HL-60 (cell line): ENCODE measurements around the gene TTC39B.

ENCODE experiments used
- GABPA ChIP-seq: IDR thresholded peaks from 2 replicates; pipeline ENCODE4 v1.6.1; 2012; ENCODE audit warnings: low read depth
- POLR2AphosphoS5 ChIP-seq: IDR thresholded peaks from 2 replicates; pipeline ENCODE4 v1.6.1; 2012; ENCODE audit warnings: low read depth
- SPI1 ChIP-seq: IDR thresholded peaks from 2 replicates; pipeline ENCODE4 v1.6.1; 2012; ENCODE audit warnings: low read depth, mild to moderate bottlenecking, borderline replicate concordance
- TF ChIP-seq, protein P1 (sequence below): IDR thresholded peaks from one replicate; pipeline ENCODE4 v1.5.1; 2011; ENCODE audit warnings: low read length, control low read depth, inconsistent platforms; ENCODE audit not compliant: insufficient read depth
- TF ChIP-seq, protein P2 (sequence below): IDR thresholded peaks from 2 replicates; pipeline ENCODE4 v1.6.1; 2012; ENCODE audit warnings: low read depth; ENCODE audit not compliant: insufficient replicate concordance

DNA sequence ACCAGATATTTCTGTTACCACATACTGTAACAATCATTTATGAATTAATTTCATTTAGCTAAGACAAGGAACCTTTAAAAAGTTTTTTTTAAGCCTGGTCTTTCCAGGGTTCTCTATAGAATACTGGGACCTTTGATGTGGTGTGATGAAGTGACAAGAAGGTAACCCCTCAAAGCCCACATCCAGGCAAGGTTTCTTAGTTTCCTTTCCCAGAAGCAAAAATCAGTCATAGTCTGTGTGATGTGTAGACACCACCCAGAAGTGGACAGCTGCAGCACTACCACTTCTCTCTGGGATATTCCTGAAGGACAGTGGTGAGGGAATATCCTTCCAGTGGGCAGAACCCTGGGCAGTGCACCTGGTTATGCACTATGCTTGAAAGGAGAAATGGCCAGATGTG lies 115.6 kb downstream of the TTC39B start:
- TF ChIP-seq, protein P1, sequence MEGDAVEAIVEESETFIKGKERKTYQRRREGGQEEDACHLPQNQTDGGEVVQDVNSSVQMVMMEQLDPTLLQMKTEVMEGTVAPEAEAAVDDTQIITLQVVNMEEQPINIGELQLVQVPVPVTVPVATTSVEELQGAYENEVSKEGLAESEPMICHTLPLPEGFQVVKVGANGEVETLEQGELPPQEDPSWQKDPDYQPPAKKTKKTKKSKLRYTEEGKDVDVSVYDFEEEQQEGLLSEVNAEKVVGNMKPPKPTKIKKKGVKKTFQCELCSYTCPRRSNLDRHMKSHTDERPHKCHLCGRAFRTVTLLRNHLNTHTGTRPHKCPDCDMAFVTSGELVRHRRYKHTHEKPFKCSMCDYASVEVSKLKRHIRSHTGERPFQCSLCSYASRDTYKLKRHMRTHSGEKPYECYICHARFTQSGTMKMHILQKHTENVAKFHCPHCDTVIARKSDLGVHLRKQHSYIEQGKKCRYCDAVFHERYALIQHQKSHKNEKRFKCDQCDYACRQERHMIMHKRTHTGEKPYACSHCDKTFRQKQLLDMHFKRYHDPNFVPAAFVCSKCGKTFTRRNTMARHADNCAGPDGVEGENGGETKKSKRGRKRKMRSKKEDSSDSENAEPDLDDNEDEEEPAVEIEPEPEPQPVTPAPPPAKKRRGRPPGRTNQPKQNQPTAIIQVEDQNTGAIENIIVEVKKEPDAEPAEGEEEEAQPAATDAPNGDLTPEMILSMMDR, result no peak
- TF ChIP-seq POLR2AphosphoS5 (no peak), SPI1 (no peak), GABPA (no peak)
- TF ChIP-seq, protein P2, sequence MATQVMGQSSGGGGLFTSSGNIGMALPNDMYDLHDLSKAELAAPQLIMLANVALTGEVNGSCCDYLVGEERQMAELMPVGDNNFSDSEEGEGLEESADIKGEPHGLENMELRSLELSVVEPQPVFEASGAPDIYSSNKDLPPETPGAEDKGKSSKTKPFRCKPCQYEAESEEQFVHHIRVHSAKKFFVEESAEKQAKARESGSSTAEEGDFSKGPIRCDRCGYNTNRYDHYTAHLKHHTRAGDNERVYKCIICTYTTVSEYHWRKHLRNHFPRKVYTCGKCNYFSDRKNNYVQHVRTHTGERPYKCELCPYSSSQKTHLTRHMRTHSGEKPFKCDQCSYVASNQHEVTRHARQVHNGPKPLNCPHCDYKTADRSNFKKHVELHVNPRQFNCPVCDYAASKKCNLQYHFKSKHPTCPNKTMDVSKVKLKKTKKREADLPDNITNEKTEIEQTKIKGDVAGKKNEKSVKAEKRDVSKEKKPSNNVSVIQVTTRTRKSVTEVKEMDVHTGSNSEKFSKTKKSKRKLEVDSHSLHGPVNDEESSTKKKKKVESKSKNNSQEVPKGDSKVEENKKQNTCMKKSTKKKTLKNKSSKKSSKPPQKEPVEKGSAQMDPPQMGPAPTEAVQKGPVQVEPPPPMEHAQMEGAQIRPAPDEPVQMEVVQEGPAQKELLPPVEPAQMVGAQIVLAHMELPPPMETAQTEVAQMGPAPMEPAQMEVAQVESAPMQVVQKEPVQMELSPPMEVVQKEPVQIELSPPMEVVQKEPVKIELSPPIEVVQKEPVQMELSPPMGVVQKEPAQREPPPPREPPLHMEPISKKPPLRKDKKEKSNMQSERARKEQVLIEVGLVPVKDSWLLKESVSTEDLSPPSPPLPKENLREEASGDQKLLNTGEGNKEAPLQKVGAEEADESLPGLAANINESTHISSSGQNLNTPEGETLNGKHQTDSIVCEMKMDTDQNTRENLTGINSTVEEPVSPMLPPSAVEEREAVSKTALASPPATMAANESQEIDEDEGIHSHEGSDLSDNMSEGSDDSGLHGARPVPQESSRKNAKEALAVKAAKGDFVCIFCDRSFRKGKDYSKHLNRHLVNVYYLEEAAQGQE, result no peak
